Measurements from ENCODE around the gene SLC31A2.
"Not testable (repeated sequence)": the region's sequence is repeated elsewhere in the genome, so short reads cannot be mapped to it uniquely, and the experiment has no call there.

Gene SLC31A2

GRCh38 chr9:113139225-113139829, 11.5 kb upstream of the SLC31A2 start:
- H3K9me3 ChIP-seq (ENCODE audit: control insufficient read depth, insufficient read depth, low read length), result peaks cover 3% of the 10 kb centered on the region; the same call in 1 of the 2 replicates
- H3F3A ChIP-seq (ENCODE audit: control insufficient read depth, insufficient read depth), result no peaks in the 10 kb centered on the region
- no peaks in the 10 kb centered on the region for H3K9me2 ChIP-seq (replicated peaks; ENCODE audit: control insufficient read depth, low read length)
- no peak for TF ChIP-seq CTCF (IDR thresholded peaks at IDR 0.05; ENCODE audit: low read depth, low read length, poor library complexity, severe bottlenecking)
- no peak for TF ChIP-seq EZH2phosphoT487 (IDR thresholded peaks at IDR 0.05; ENCODE audit: borderline replicate concordance, low read length)
- H3K27ac ChIP-seq (ENCODE audit: low read depth, low read length), result no peak overlapping the region
- H3K79me2 ChIP-seq (ENCODE audit: control insufficient read depth, low read length), result no peaks in the 10 kb centered on the region
- H3K4me2 ChIP-seq (ENCODE audit: low read length), result no peak overlapping the region
- H3K36me3 ChIP-seq (ENCODE audit: control insufficient read depth, low read length), result no peaks in the 10 kb centered on the region
- H3K4me3 ChIP-seq (ENCODE audit: low read length), result no peak overlapping the region
- H4K20me1 ChIP-seq (ENCODE audit: control insufficient read depth, insufficient read depth, low read depth, low read length), result no peaks in the 10 kb centered on the region
- H3K27me3 ChIP-seq (ENCODE audit: control insufficient read depth, low read length), result peaks cover 12% of the 10 kb centered on the region
- H3K4me1 ChIP-seq (ENCODE audit: control insufficient read depth, low read length), result no peaks in the 10 kb centered on the region

GRCh38 chr9:113139953-113140352, 10.9 kb upstream of the SLC31A2 start:
- Histone ChIP-seq H3K9me2 (replicated peaks; ENCODE audit: control insufficient read depth, low read length) (no peaks in the 10 kb centered on the region), H3K4me3 (ENCODE audit: low read length) (no peak overlapping the region), H3F3A (ENCODE audit: control insufficient read depth, insufficient read depth) (no peaks in the 10 kb centered on the region), H4K20me1 (ENCODE audit: control insufficient read depth, insufficient read depth, low read depth, low read length) (no peaks in the 10 kb centered on the region), H3K36me3 (ENCODE audit: control insufficient read depth, low read length) (no peaks in the 10 kb centered on the region), H3K27me3 (ENCODE audit: control insufficient read depth, low read length) (peaks cover 16% of the 10 kb centered on the region), H3K79me2 (ENCODE audit: control insufficient read depth, low read length) (no peaks in the 10 kb centered on the region), H3K4me2 (ENCODE audit: low read length) (no peak overlapping the region), H3K9me3 (ENCODE audit: control insufficient read depth, insufficient read depth, low read length) (peaks cover 3% of the 10 kb centered on the region; the same call in 1 of the 2 replicates), H3K27ac (ENCODE audit: low read depth, low read length) (no peak overlapping the region), H3K4me1 (ENCODE audit: control insufficient read depth, low read length) (no peaks in the 10 kb centered on the region)
- TF ChIP-seq CTCF (IDR thresholded peaks at IDR 0.05; ENCODE audit: low read depth, low read length, poor library complexity, severe bottlenecking) (no peak), EZH2phosphoT487 (IDR thresholded peaks at IDR 0.05; ENCODE audit: borderline replicate concordance, low read length) (no peak)

- peaks cover 21% of the 10 kb centered on the region for H3K27me3 ChIP-seq (ENCODE audit: control insufficient read depth, low read length)
- H3F3A ChIP-seq (ENCODE audit: control insufficient read depth, insufficient read depth); H3K4me2 ChIP-seq (ENCODE audit: low read length); H3K27ac ChIP-seq (ENCODE audit: low read depth, low read length); H3K9me2 ChIP-seq (replicated peaks; ENCODE audit: control insufficient read depth, low read length); H3K36me3 ChIP-seq (ENCODE audit: control insufficient read depth, low read length); H3K4me3 ChIP-seq (ENCODE audit: low read length); H3K4me1 ChIP-seq (ENCODE audit: control insufficient read depth, low read length); H3K79me2 ChIP-seq (ENCODE audit: control insufficient read depth, low read length); H4K20me1 ChIP-seq (ENCODE audit: control insufficient read depth, insufficient read depth, low read depth, low read length); H3K9me3 ChIP-seq (ENCODE audit: control insufficient read depth, insufficient read depth, low read length): not testable (repeated sequence)
Measured at GRCh38 chr9:113140896-113141295, 9.9 kb upstream of the SLC31A2 start.

GRCh38 chr9:113143432-113144227, 7.2 kb upstream of the SLC31A2 start:
- no peaks in the 10 kb centered on the region for H3F3A ChIP-seq (ENCODE audit: control insufficient read depth, insufficient read depth)
- H3K4me3 ChIP-seq (ENCODE audit: low read length), result no peak overlapping the region
- peaks cover 28% of the 10 kb centered on the region for H3K27me3 ChIP-seq (ENCODE audit: control insufficient read depth, low read length)
- peaks cover 3% of the 10 kb centered on the region; the same call in 1 of the 2 replicates for H3K9me3 ChIP-seq (ENCODE audit: control insufficient read depth, insufficient read depth, low read length)
- TF ChIP-seq EZH2phosphoT487 (IDR thresholded peaks at IDR 0.05; ENCODE audit: borderline replicate concordance, low read length) (no peak), CTCF (IDR thresholded peaks at IDR 0.05; ENCODE audit: low read depth, low read length, poor library complexity, severe bottlenecking) (no peak)
- no peaks in the 10 kb centered on the region for H4K20me1 ChIP-seq (ENCODE audit: control insufficient read depth, insufficient read depth, low read depth, low read length)
- H3K27ac ChIP-seq (ENCODE audit: low read depth, low read length), result no peak overlapping the region
- H3K4me1 ChIP-seq (ENCODE audit: control insufficient read depth, low read length), result no peaks in the 10 kb centered on the region
- H3K79me2 ChIP-seq (ENCODE audit: control insufficient read depth, low read length), result no peaks in the 10 kb centered on the region
- H3K4me2 ChIP-seq (ENCODE audit: low read length), result no peak overlapping the region
- H3K36me3 ChIP-seq (ENCODE audit: control insufficient read depth, low read length), result no peaks in the 10 kb centered on the region
- no peaks in the 10 kb centered on the region for H3K9me2 ChIP-seq (replicated peaks; ENCODE audit: control insufficient read depth, low read length)
